ENCODE measurements around the gene NSD2.
"Not testable (repeated sequence)": the region's sequence is repeated elsewhere in the genome, so short reads cannot be mapped to it uniquely, and the experiment has no call there.

Gene NSD2

DNA sequence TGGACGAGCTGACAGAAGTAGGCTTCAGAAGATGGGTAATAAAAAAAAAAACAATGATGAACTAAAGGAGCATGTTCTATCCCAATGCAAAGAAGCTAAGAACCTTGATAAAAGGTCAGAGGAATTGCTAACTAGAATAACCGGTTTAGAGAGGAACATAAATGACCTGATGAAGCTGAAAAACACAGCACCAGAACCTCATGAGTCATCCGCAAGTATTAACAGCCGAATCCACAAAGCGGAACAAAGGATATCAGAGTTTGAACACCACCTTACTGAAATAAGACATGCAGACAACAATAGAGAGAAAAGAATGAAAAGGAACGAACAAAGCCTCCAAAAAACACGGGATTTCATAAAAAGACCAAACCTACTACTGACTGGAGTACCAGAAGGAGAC is 127.1 kb downstream of the NSD2 start:
- DNase-seq (ENCODE audit: low read depth) = no peak
- TF ChIP-seq, protein P1, sequence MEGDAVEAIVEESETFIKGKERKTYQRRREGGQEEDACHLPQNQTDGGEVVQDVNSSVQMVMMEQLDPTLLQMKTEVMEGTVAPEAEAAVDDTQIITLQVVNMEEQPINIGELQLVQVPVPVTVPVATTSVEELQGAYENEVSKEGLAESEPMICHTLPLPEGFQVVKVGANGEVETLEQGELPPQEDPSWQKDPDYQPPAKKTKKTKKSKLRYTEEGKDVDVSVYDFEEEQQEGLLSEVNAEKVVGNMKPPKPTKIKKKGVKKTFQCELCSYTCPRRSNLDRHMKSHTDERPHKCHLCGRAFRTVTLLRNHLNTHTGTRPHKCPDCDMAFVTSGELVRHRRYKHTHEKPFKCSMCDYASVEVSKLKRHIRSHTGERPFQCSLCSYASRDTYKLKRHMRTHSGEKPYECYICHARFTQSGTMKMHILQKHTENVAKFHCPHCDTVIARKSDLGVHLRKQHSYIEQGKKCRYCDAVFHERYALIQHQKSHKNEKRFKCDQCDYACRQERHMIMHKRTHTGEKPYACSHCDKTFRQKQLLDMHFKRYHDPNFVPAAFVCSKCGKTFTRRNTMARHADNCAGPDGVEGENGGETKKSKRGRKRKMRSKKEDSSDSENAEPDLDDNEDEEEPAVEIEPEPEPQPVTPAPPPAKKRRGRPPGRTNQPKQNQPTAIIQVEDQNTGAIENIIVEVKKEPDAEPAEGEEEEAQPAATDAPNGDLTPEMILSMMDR (conservative IDR thresholded peaks at IDR 0.05; ENCODE audit: low read depth, low read length) = no peak
- H3K4me3 ChIP-seq (ENCODE audit: low read length) = no peak overlapping the region

DNA sequence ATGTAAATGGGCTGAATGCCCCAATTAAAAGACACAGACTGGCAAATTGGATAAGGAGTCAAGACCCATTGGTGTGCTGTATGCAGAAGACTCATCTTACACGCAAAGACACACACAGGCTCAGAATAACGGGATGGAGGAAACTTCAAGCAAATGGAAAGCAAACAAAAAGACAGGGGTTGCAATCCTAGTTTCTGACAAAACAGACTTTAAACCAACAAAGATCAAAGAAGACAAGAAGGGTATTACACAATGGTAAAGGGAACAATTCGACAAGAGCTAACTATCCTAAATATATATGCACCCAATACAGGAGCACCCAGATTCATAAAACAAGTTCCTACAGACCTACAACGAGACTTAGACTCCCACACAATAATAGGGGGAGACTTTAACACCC is 128.1 kb downstream of the NSD2 start:
- not testable (repeated sequence) for DNase-seq (ENCODE audit: low read depth); H3K4me3 ChIP-seq (ENCODE audit: low read length)

DNA sequence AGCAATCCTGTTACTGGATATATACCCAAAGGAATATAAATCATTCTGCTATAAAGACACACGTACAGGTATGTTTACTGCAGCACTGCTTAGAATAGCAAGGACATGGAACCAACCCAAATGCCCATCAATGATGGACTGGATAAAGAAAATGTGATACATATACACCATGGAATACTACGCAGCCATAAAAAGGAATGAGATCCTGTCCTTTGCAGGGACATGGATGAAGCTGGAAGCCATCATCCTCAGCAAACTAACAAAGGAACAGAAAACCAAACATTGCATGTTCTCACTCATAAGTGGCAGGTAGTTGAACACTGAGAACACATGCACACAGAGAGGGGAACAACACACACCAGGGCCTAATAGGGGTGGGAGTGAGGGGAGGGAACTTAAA is 132.2 kb downstream of the NSD2 start:
- DNase-seq (ENCODE audit: low read depth); H3K4me3 ChIP-seq (ENCODE audit: low read length): not testable (repeated sequence)

DNA sequence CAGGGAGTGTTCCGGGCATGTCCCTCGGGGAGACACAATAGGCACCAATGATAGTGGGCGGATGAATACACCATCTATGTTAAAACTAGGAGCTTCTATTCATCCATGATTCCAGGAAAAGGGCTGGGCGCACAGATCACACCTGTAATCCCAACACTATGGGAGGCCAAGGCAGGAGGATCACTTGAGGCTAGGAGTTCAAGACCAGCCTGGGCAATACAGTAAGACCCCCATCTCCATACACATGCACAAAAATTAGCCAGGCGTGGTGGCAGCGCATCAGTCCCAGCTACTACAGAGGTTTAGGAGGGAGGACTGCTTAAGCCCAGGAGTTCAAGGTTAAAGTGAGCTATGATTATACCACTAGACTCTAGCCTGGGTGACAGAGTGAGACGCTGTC is 135.2 kb downstream of the NSD2 start:
- no peak for DNase-seq (ENCODE audit: low read depth)
- H3K4me3 ChIP-seq (ENCODE audit: low read length) = no peak overlapping the region
- TF ChIP-seq, protein P1 (conservative IDR thresholded peaks at IDR 0.05; ENCODE audit: low read depth, low read length) = no peak

DNA sequence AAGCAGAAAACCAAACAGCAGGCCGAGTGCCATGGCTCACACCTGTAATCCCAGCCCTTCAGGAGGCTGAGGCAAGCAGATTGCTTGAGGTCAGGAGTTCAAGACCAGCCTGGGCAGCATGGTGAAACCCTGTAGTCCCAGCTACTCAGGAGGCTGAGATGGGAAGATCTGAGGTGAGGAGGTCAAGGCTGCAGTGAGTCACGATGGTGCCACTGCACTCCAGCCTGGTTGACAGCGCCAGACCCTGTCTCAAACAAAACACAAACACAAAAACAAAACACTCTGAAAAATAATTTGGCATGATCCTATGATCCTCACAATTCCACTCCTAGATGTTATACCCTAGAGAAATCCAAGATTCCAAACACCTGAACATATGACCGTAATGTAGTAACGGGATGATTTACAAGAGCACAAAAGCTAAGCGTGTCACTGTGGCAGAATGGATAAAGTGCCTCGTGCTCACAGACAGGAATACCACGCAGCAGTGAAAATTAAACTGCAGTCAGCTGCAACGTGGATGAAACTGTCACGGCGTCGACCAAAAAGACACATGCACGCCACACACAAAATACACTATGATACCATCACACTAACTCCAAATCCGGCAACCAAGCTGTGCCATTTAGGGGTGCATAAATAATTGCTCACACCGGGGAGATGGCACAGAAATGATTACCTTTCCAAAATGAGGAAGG is 135.9 kb downstream of the NSD2 start:
- H3K4me3 ChIP-seq (ENCODE audit: low read length) = peak overlapping the region; percentile 96
- DNase-seq (ENCODE audit: low read depth) = no peak
- TF ChIP-seq, protein P1 (conservative IDR thresholded peaks at IDR 0.05; ENCODE audit: low read depth, low read length) = no peak

DNA sequence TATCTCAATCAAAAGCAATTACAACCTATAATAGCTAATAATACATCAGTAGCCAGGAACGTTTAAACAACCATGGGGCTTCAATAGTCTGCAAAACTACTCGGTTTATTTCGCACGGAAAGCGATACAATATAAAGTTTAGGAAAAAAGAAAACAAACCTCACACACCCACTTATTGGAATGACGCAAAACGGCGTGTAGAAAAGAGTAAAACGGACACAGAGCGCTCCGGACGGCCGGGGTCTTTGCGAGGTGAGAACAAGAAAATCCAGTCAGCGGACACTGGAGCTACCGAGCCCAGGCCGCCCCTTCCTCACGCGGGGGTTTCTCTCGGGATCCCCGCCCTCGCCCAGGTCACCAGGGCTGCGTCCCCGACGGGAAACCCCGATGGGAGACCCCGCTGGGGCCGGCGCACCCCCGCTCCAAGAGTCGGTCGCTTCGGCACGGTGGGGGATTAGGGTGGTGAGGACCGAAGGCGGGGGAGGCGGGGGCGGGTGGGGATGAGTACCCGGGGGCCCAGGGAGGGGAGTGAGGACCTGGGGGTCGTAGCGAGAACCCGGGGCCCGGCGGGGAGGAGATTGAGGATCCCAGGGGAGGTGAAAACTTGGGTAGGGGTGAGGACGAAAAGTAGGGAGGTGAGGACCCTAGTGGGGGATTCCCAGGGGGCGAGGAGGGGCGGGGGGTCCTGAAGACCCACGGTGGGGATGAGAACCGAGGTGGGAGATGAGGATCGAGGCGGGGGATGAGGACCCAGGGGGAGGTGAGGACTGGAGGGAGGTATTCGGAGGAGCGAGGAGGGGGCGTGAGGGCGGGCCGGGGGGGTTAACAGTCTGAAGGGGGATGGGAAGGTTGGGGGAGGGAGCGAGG is 136.8 kb downstream of the NSD2 start:
- DNase-seq (ENCODE audit: low read depth) = no peak

DNA sequence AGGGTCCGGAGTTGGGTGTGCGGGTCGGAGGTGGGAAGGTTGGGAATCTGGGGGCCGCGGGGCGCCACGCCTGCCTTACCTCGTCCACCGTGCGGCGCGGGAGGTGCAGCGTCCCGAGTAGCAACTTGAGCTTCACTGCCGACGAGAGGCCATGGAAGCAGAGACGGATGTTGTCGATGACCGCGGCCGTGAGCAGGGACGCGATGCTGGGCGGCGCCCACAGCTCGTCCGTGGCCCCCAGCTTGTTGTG is 137.4 kb downstream of the NSD2 start:
- no peak for DNase-seq (ENCODE audit: low read depth)
- H3K4me3 ChIP-seq (ENCODE audit: low read length) = peak overlapping the region; percentile 96
- TF ChIP-seq, protein P1 (conservative IDR thresholded peaks at IDR 0.05; ENCODE audit: low read depth, low read length) = peak; percentile 2

More for the DNA sequence above, 136.8 kb downstream of the NSD2 start:
- H3K4me3 ChIP-seq (ENCODE audit: low read length) = peak overlapping the region; percentile 96
- TF ChIP-seq, protein P1 (conservative IDR thresholded peaks at IDR 0.05; ENCODE audit: low read depth, low read length) = no peak

Data from retinal pigment epithelial cell (primary cell).